CD14-positive monocyte (primary cell): ENCODE data around the gene HK1. TPM values are rescaled to one million over a fixed set of nuclear protein-coding genes. Genes with fewer than 3 reads are reported as not detected.

Experiments
- DNase-seq, 3 donors: peaks; one replicate each; pipeline ENCODE4 v3.0.0-alpha.2; 2011 to 2022
- H2AFZ ChIP-seq: 2 replicates; pipeline ENCODE4 v1.6.0; 2012; ENCODE audit warnings: mild to moderate bottlenecking, low read depth, low read length, inconsistent platforms; ENCODE audit not compliant: insufficient read depth, poor library complexity, severe bottlenecking
- H3K27ac ChIP-seq, 2 donors: 1 replicate in 1 of 2; 2 replicates in 1 of 2; pipeline ENCODE4 v1.5.1; 2012 to 2013; ENCODE audit warnings: low read length in 2 of 2, control low read depth in 1 of 2, inconsistent platforms in 1 of 2, low read depth in 1 of 2, mild to moderate bottlenecking in 1 of 2
- H3K27me3 ChIP-seq, 2 donors: one replicate each; pipeline versions ENCODE4 v1.6.0 to v1.6.1; 2011 to 2013; ENCODE audit warnings: low read length in 2 of 2; ENCODE audit not compliant: control insufficient read depth in 2 of 2, insufficient read depth in 2 of 2
- H3K36me3 ChIP-seq, 2 donors: replicated peaks in 1 of 2; 1 replicate in 1 of 2; 2 replicates in 1 of 2; pipeline versions ENCODE4 v1.5.1 to v1.6.1; 2012 to 2013; ENCODE audit warnings: low read length in 2 of 2, control low read depth in 1 of 2, inconsistent platforms in 1 of 2, mild to moderate bottlenecking in 1 of 2; ENCODE audit not compliant: insufficient read depth in 2 of 2, control insufficient read depth in 1 of 2
- H3K4me1 ChIP-seq, 2 donors: 1 replicate in 1 of 2; 2 replicates in 1 of 2; pipeline versions ENCODE4 v1.5.1 to v1.6.1; 2012 to 2013; ENCODE audit warnings: low read length in 2 of 2, control low read depth in 1 of 2, inconsistent platforms in 1 of 2, mild to moderate bottlenecking in 1 of 2, moderate library complexity in 1 of 2; ENCODE audit not compliant: insufficient read depth in 2 of 2, control insufficient read depth in 1 of 2
- H3K4me2 ChIP-seq: replicated peaks from 2 replicates; pipeline ENCODE3; 2012; ENCODE audit warnings: low read length, moderate library complexity, mild to moderate bottlenecking; ENCODE audit not compliant: poor library complexity, severe bottlenecking; ENCODE audit errors: extremely low read depth
- H3K4me3 ChIP-seq, 3 experiments: fragments of 200-600 bp in 1 of 3; sonication (generic) in 1 of 3; replicated peaks in 1 of 3; 1 replicate in 2 of 3; 2 replicates in 1 of 3; pipeline ENCODE4 v1.5.1; 2011 to 2013; ENCODE audit warnings: low read length in 3 of 3, mild to moderate bottlenecking in 3 of 3, control low read depth in 2 of 3, low read depth in 2 of 3, inconsistent platforms in 1 of 3, moderate library complexity in 1 of 3
- H3K79me2 ChIP-seq: 2 replicates; pipeline ENCODE4 v1.6.0; 2012; ENCODE audit warnings: mild to moderate bottlenecking, control low read depth, inconsistent platforms, low read length, moderate library complexity; ENCODE audit not compliant: insufficient read depth
- H3K9ac ChIP-seq: 2 replicates; pipeline ENCODE4 v1.6.0; 2017; ENCODE audit warnings: low read length, mild to moderate bottlenecking; ENCODE audit not compliant: insufficient read depth, poor library complexity, severe bottlenecking
- H3K9me3 ChIP-seq, 2 donors: replicated peaks in 1 of 2; 1 replicate in 1 of 2; 2 replicates in 1 of 2; pipeline versions ENCODE4 v1.5.1 to v1.6.1; 2012 to 2013; ENCODE audit warnings: low read length in 2 of 2, control low read depth in 1 of 2; ENCODE audit not compliant: control insufficient read depth in 1 of 2, insufficient read depth in 1 of 2
- H4K20me1 ChIP-seq: 2 replicates; pipeline ENCODE4 v1.6.0; 2012; ENCODE audit warnings: mild to moderate bottlenecking, low read length, control low read depth, moderate library complexity; ENCODE audit not compliant: insufficient read depth
- H3K27ac Mint-ChIP-seq, 7 donors: one replicate each; pipeline ENCODE4 v1.8.0; 2020; ENCODE audit warnings: mild to moderate bottlenecking in 7 of 7, mixed read lengths in 7 of 7, moderate library complexity in 6 of 7, inconsistent platforms in 2 of 7
- H3K27me3 Mint-ChIP-seq, 3 donors: one replicate each; pipeline ENCODE4 v1.8.0; 2021 to 2022; ENCODE audit warnings: low read depth in 3 of 3, mild to moderate bottlenecking in 3 of 3, mixed read lengths in 3 of 3, moderate library complexity in 3 of 3, inconsistent platforms in 1 of 3
- H3K36me3 Mint-ChIP-seq, 2 donors: one replicate each; pipeline ENCODE4 v1.8.0; 2020; ENCODE audit warnings: mixed read lengths in 2 of 2, inconsistent platforms in 1 of 2, mild to moderate bottlenecking in 1 of 2
- H3K4me1 Mint-ChIP-seq: one replicate; pipeline ENCODE4 v1.8.0; 2020; ENCODE audit warnings: mild to moderate bottlenecking, mixed read lengths
- H3K4me3 Mint-ChIP-seq, 2 donors: one replicate each; pipeline ENCODE4 v1.8.0; 2020; ENCODE audit warnings: mild to moderate bottlenecking in 2 of 2, mixed read lengths in 2 of 2, moderate library complexity in 1 of 2
- H3K9me3 Mint-ChIP-seq, 7 donors: one replicate each; pipeline ENCODE4 v1.8.0; 2020 to 2022; ENCODE audit warnings: mixed read lengths in 7 of 7, mild to moderate bottlenecking in 6 of 7, moderate library complexity in 6 of 7, inconsistent platforms in 2 of 7
- WGBS: methylation state at CpG from one replicate; pipeline ENCODE4 v1.1.5; 2013; ENCODE audit warnings: missing lambda C conversion rate; ENCODE audit not compliant: insufficient coverage; 5-methylcytosine and 5-hydroxymethylcytosine counted together
- intact Hi-C, 2 donors: fragments of 100-400 bp; cut with micrococcal nuclease; formaldehyde crosslinking; loops; one replicate each; pipeline versions ENCODE4 v1.15.0 to v1.15.1; 2023
- polyA plus RNA-seq, 3 donors: library from polyadenylated mRNA; depleted of rRNA in 1 of 3; unstranded in 2 of 3; stranded (reverse) in 1 of 3; fragments of 300-500 nt in 2 of 3; fragments of >200 nt in 1 of 3; fragmentation: Illumina TruSeq in 2 of 3; gene quantifications; 1 replicate in 2 of 3; 2 replicates in 1 of 3; pipeline ENCODE4 v1.2.3, GENCODE V29; 2012 to 2021
- TF ChIP-seq, protein P1 (sequence below): fragments of 200-600 bp; IDR thresholded peaks from one replicate; pipeline ENCODE4 v1.8.0; 2022; ENCODE audit warnings: antibody characterized with exemption, mild to moderate bottlenecking

Gene HK1
- polyA plus RNA-seq, 3 donors, result 57.9 to 146 (median 125) TPM

DNA sequence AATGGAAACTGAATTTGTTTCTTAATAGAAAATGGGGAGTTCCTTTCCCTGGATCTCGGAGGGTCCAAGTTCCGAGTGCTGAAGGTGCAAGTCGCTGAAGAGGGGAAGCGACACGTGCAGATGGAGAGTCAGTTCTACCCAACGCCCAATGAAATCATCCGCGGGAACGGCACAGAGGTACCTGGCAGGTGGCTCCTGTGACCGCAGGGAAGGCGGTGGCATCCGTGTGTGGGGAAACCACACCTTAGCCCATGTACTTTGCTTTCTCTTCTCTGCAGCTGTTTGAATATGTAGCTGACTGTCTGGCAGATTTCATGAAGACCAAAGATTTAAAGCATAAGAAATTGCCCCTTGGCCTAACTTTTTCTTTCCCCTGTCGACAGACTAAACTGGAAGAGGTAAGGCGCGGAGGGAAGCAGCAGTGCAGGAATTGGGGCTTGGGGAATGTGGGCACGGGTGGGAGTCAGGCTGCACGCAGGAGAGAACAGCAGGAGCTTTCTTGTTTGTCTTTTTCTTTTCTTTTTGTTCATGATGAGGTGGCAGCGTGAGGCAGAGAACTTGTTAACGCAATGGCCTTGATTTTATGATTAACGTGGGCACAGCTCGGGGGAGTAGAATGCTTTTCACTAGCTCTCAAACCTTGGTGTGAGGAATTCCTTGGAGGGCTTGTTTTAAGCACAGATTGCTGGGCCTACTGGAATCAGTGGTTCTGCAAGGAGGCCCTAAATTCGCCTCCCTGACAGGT is 45.4 kb upstream of the HK1 start:
- intact Hi-C loops, result no loop called here
- no peaks in the 10 kb centered on the region for H3K36me3 Mint-ChIP-seq
- no peak overlapping the region for H3K4me2 ChIP-seq
- no peak overlapping the region for H3K4me3 ChIP-seq
- H3K27me3 ChIP-seq, result no peaks in the 10 kb centered on the region
- H3K27me3 Mint-ChIP-seq, result peaks cover 0 to 3% (median 0%) of the 10 kb centered on the region in 3 donors
- no peaks in the 10 kb centered on the region for H4K20me1 ChIP-seq
- H2AFZ ChIP-seq, result no peak overlapping the region
- no peaks in the 10 kb centered on the region for H3K36me3 ChIP-seq
- H3K9me3 ChIP-seq, result no peaks in the 10 kb centered on the region
- H3K4me1 ChIP-seq, result peaks cover 19 to 22% of the 10 kb centered on the region in 2 donors
- peaks cover 25% of the 10 kb centered on the region for H3K4me1 Mint-ChIP-seq
- TF ChIP-seq, protein P1, sequence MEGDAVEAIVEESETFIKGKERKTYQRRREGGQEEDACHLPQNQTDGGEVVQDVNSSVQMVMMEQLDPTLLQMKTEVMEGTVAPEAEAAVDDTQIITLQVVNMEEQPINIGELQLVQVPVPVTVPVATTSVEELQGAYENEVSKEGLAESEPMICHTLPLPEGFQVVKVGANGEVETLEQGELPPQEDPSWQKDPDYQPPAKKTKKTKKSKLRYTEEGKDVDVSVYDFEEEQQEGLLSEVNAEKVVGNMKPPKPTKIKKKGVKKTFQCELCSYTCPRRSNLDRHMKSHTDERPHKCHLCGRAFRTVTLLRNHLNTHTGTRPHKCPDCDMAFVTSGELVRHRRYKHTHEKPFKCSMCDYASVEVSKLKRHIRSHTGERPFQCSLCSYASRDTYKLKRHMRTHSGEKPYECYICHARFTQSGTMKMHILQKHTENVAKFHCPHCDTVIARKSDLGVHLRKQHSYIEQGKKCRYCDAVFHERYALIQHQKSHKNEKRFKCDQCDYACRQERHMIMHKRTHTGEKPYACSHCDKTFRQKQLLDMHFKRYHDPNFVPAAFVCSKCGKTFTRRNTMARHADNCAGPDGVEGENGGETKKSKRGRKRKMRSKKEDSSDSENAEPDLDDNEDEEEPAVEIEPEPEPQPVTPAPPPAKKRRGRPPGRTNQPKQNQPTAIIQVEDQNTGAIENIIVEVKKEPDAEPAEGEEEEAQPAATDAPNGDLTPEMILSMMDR, result no peak
- H3K27ac Mint-ChIP-seq, result peak overlapping the region in 2 of 7 donors; percentile 45 to 80
- no peaks in the 10 kb centered on the region for H3K79me2 ChIP-seq
- 92% methylated on average over 16 of the region's 22 CpGs for WGBS
- H3K9ac ChIP-seq, result no peak overlapping the region
- no peak overlapping the region for H3K27ac ChIP-seq
- no peak for DNase-seq
- H3K4me3 Mint-ChIP-seq, result no peak overlapping the region
- H3K9me3 Mint-ChIP-seq, result no peaks in the 10 kb centered on the region

DNA sequence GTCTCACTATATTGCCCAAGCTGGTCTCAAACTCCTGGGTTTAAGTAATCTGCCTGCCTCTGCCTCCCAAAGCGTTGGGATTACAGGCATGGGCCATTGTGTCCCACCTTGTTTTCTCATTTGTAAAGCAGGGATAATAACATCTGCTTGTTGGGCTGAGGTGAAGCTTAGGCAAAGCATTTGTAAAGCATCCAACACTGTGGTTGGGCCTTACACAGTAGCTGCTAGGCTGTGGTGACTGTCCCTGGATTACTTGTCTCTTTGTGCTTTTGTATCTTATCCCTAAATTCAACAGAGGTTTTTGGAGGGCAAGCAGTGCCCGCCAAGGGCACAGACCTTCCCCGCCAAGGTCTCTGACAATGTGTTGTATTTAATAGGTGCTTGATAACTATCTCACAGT is 43.8 kb upstream of the HK1 start:
- TF ChIP-seq, protein P1, result no peak
- Histone ChIP-seq H3K4me1 (peaks cover 7 to 14% of the 10 kb centered on the region in 2 donors), H3K4me2 (no peak overlapping the region), H4K20me1 (no peaks in the 10 kb centered on the region), H2AFZ (no peak overlapping the region), H3K79me2 (no peaks in the 10 kb centered on the region), H3K9ac (no peak overlapping the region), H3K27me3 (no peaks in the 10 kb centered on the region), H3K36me3 (no peaks in the 10 kb centered on the region), H3K4me3 (no peak overlapping the region), H3K27ac (no peak overlapping the region), H3K9me3 (no peaks in the 10 kb centered on the region)
- Mint-ChIP-seq H3K9me3 (no peaks in the 10 kb centered on the region), H3K4me3 (no peak overlapping the region), H3K27ac (no peak overlapping the region), H3K4me1 (peaks cover 14% of the 10 kb centered on the region), H3K36me3 (no peaks in the 10 kb centered on the region), H3K27me3 (peaks cover 0 to 3% (median 0%) of the 10 kb centered on the region in 3 donors)
- intact Hi-C loops, result no loop called here
- no peak for DNase-seq
- 100% methylated on average over 1 of the region's 3 CpGs for WGBS
